PC-9 (cell line): Measurements from ENCODE around the gene BOC. TPM values are rescaled to one million over a fixed set of nuclear protein-coding genes. Genes with fewer than 3 reads are reported as not detected.

ENCODE experiments used
- BruUV-seq: library from RNA; stranded (reverse); fragments of 400-500 nt; replicated peaks from 2 replicates; lab custom pipeline; 2021; lab: Mats Ljungman, UMichigan
- CTCF ChIA-PET: fragments of 300-600 bp; sonication (Branson Sonifier 250); formaldehyde crosslinking; loops from one replicate; lab custom pipeline; 2022; ENCODE audit warnings: antibody characterized with exemption; lab: Charles Lee
- POLR2A ChIA-PET: fragments of 300-600 bp; sonication (Branson Sonifier 250); formaldehyde crosslinking; loops from one replicate; lab custom pipeline; 2022; ENCODE audit warnings: antibody characterized with exemption; ENCODE audit not compliant: unreplicated experiment; lab: Charles Lee
- DNase-seq, 2 experiments: peaks; one replicate each; pipeline versions ENCODE4 v3.0.0 to v3.0.0-alpha.2; 2015 to 2022; ENCODE audit warnings: mixed read lengths in 1 of 2
- H2AFZ ChIP-seq: fragments of 200-600 bp; sonication (generic); 2 replicates; pipeline ENCODE4 v1.8.1; 2017; ENCODE audit warnings: antibody characterized with exemption
- H3F3A ChIP-seq: fragments of 200-600 bp; sonication (generic); 2 replicates; pipeline ENCODE4 v1.8.1; 2017; ENCODE audit warnings: antibody characterized with exemption, mild to moderate bottlenecking, low read depth; ENCODE audit not compliant: insufficient read depth
- H3K27ac ChIP-seq: fragments of 200-600 bp; sonication (generic); 2 replicates; pipeline ENCODE4 v1.6.1; 2016; ENCODE audit warnings: mixed run types
- H3K27me3 ChIP-seq: fragments of 200-600 bp; sonication (generic); 2 replicates; pipeline ENCODE4 v1.6.1; 2016; ENCODE audit warnings: low read depth, mixed run types; ENCODE audit not compliant: insufficient read depth
- H3K36me3 ChIP-seq: fragments of 200-600 bp; sonication (generic); 2 replicates; pipeline ENCODE4 v1.6.1; 2016; ENCODE audit warnings: low read depth, mixed run types
- H3K4me1 ChIP-seq: fragments of 200-600 bp; sonication (generic); replicated peaks from 2 replicates; pipeline ENCODE4 v1.6.1; 2016; ENCODE audit warnings: mixed run types; ENCODE audit not compliant: insufficient read depth
- H3K4me2 ChIP-seq: fragments of 200-600 bp; sonication (generic); 2 replicates; pipeline ENCODE4 v1.6.1; 2017; ENCODE audit warnings: mixed run types
- H3K4me3 ChIP-seq: fragments of 200-600 bp; sonication (generic); 2 replicates; pipeline ENCODE4 v1.6.1; 2016; ENCODE audit warnings: mixed run types
- H3K79me2 ChIP-seq: fragments of 200-600 bp; sonication (generic); 2 replicates; pipeline ENCODE4 v1.6.1; 2017; ENCODE audit warnings: low read depth, mixed run types
- H3K9me2 ChIP-seq: fragments of 200-600 bp; sonication (generic); 2 replicates; pipeline ENCODE4 v1.8.1; 2017; ENCODE audit warnings: mild to moderate bottlenecking; ENCODE audit not compliant: insufficient read depth
- H3K9me3 ChIP-seq: fragments of 200-600 bp; sonication (generic); 2 replicates; pipeline ENCODE4 v1.8.1; 2016; ENCODE audit warnings: low read depth; ENCODE audit not compliant: insufficient read depth
- H4K20me1 ChIP-seq: fragments of 200-600 bp; sonication (generic); 2 replicates; pipeline ENCODE4 v1.8.1; 2017; ENCODE audit not compliant: insufficient read depth
- EZH2 ChIP-seq: fragments of 200-600 bp; sonication (generic); IDR thresholded peaks from 2 replicates; pipeline ENCODE4 v1.8.0; 2017; ENCODE audit warnings: antibody characterized with exemption, low read depth
- intact Hi-C: fragments of 100-400 bp; cut with micrococcal nuclease; formaldehyde crosslinking; loops from one replicate; pipeline ENCODE4 v1.10.0; 2022; ENCODE audit not compliant: unreplicated experiment
- total RNA-seq: library from RNA; stranded (reverse); gene quantifications from 2 replicates; pipeline ENCODE4 v1.2.3, GENCODE V29; 2021
- TF ChIP-seq, protein P1 (sequence below): fragments of 200-600 bp; sonication (generic); conservative IDR thresholded peaks from 2 replicates; pipeline ENCODE4 v1.6.1; 2017; ENCODE audit warnings: mixed run types, antibody characterized with exemption, mild to moderate bottlenecking, moderate library complexity

The BOC gene
- total RNA-seq, 1 experiment from 2014 or later = 3.0 TPM

DNA sequence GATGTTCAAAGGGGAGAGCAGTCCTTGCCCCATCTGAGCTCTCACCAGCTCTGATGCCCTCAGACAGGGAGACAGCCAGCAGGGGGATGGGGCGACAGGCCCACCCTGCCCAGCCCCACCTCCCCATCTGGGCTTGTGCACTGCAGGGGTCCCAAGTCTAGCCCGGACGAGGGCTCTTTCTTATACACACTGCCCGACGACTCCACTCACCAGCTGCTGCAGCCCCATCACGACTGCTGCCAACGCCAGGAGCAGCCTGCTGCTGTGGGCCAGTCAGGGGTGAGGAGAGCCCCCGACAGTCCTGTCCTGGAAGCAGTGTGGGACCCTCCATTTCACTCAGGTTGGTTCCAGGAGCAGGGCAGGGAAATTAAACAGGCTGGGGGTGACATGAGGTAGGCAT, 73.9 kb downstream of the BOC start:
- no peaks in the 10 kb centered on the region for H3K9me3 ChIP-seq
- no peaks in the 10 kb centered on the region for H4K20me1 ChIP-seq
- no peak for DNase-seq
- no peaks in the 10 kb centered on the region for H3K36me3 ChIP-seq
- no peak for TF ChIP-seq EZH2
- TF ChIP-seq, protein P1, sequence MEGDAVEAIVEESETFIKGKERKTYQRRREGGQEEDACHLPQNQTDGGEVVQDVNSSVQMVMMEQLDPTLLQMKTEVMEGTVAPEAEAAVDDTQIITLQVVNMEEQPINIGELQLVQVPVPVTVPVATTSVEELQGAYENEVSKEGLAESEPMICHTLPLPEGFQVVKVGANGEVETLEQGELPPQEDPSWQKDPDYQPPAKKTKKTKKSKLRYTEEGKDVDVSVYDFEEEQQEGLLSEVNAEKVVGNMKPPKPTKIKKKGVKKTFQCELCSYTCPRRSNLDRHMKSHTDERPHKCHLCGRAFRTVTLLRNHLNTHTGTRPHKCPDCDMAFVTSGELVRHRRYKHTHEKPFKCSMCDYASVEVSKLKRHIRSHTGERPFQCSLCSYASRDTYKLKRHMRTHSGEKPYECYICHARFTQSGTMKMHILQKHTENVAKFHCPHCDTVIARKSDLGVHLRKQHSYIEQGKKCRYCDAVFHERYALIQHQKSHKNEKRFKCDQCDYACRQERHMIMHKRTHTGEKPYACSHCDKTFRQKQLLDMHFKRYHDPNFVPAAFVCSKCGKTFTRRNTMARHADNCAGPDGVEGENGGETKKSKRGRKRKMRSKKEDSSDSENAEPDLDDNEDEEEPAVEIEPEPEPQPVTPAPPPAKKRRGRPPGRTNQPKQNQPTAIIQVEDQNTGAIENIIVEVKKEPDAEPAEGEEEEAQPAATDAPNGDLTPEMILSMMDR = no peak
- intact Hi-C loops = loop anchor here (5.0 kb wide), 1 partner anchor 248 kb away; no protein-coding TSS in a partner anchor
- no peaks in the 10 kb centered on the region for H3K79me2 ChIP-seq
- no peak overlapping the region for H2AFZ ChIP-seq
- no TSS peak for BruUV-seq
- no peak overlapping the region for H3K4me3 ChIP-seq
- no peaks in the 10 kb centered on the region for H3K9me2 ChIP-seq
- no peak overlapping the region for H3K4me2 ChIP-seq
- peaks cover 12% of the 10 kb centered on the region for H3K4me1 ChIP-seq
- ChIA-PET CTCF (no interaction called here), POLR2A (no interaction called here)
- no peaks in the 10 kb centered on the region for H3K27me3 ChIP-seq
- H3F3A ChIP-seq = no peaks in the 10 kb centered on the region
- no peak overlapping the region for H3K27ac ChIP-seq

DNA sequence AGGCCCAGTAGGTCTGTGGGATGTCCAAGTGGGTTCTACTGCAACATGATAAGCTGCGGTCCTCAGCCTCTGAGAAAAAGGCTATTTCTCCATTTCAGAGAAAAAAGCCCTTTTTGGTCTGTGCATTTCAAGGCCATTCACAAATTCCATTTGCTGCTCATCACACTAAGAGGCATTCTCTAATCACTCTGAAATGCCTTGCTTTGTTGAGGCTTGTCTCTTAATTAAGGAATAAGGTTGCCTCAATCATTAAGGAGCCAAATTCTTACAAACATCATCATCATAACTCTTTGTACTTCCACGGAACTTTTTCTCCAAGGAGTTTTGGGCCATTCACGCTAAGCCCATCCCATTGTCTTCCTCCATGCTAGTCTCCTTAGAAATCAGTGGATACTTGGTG, 74.4 kb downstream of the BOC start:
- H3F3A ChIP-seq = no peaks in the 10 kb centered on the region
- H3K9me2 ChIP-seq = no peaks in the 10 kb centered on the region
- POLR2A ChIA-PET = no interaction called here
- peaks cover 12% of the 10 kb centered on the region for H3K4me1 ChIP-seq
- TF ChIP-seq, protein P1 = no peak
- no peak for TF ChIP-seq EZH2
- no peaks in the 10 kb centered on the region for H3K9me3 ChIP-seq
- no peaks in the 10 kb centered on the region for H3K79me2 ChIP-seq
- no TSS peak for BruUV-seq
- no peak overlapping the region for H2AFZ ChIP-seq
- H4K20me1 ChIP-seq = no peaks in the 10 kb centered on the region
- no peak for DNase-seq
- no peak overlapping the region for H3K4me3 ChIP-seq
- no peak overlapping the region for H3K4me2 ChIP-seq
- intact Hi-C loops = loop anchor here (5.0 kb wide), 1 partner anchor 248 kb away; no protein-coding TSS in a partner anchor
- H3K27me3 ChIP-seq = no peaks in the 10 kb centered on the region
- CTCF ChIA-PET = no interaction called here
- no peaks in the 10 kb centered on the region for H3K36me3 ChIP-seq
- H3K27ac ChIP-seq = no peak overlapping the region

DNA sequence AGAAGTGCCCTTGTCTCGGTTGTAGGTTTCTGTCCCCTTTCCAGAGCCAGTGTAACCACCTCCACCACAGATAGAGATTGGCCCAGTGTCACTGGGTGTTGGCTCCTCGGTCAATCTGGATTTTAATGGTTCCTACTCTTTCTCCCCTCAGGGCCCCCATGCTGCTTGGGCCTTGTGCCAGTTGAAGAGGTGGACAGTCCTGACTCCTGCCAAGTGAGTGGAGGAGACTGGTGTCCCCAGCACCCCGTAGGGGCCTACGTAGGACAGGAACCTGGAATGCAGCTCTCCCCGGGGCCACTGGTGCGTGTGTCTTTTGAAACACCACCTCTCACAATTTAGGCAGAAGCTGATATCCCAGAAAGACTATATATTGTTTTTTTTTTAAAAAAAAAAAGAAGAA, 75.2 kb downstream of the BOC start:
- no peaks in the 10 kb centered on the region for H3K9me3 ChIP-seq
- intact Hi-C loops = loop anchor here (5.0 kb wide), 1 partner anchor 249 kb away; no protein-coding TSS in a partner anchor
- no peak overlapping the region for H3K27ac ChIP-seq
- no TSS peak for BruUV-seq
- H3K4me2 ChIP-seq = no peak overlapping the region
- no peaks in the 10 kb centered on the region for H4K20me1 ChIP-seq
- no peaks in the 10 kb centered on the region for H3K79me2 ChIP-seq
- POLR2A ChIA-PET = no interaction called here
- no peak for DNase-seq
- TF ChIP-seq EZH2 = no peak
- TF ChIP-seq, protein P1 = no peak
- no peak overlapping the region for H3K4me3 ChIP-seq
- H3K9me2 ChIP-seq = no peaks in the 10 kb centered on the region
- no peaks in the 10 kb centered on the region for H3F3A ChIP-seq
- H3K4me1 ChIP-seq = peaks cover 12% of the 10 kb centered on the region
- no peak overlapping the region for H2AFZ ChIP-seq
- CTCF ChIA-PET = no interaction called here
- no peaks in the 10 kb centered on the region for H3K36me3 ChIP-seq
- no peaks in the 10 kb centered on the region for H3K27me3 ChIP-seq
